K562 (cell line): ENCODE results near the gene MCU. TPM values are rescaled to one million over a fixed set of nuclear protein-coding genes. Genes with fewer than 3 reads are reported as not detected.

ENCODE experiments used
- C11orf30 ChIP-seq: fragments of 450-650 bp; IDR thresholded peaks from 2 replicates; pipeline ENCODE4 v1.6.1; 2016; ENCODE audit warnings: low read depth, mild to moderate bottlenecking
- EGR1 ChIP-seq: fragments of 450-650 bp; conservative IDR thresholded peaks from 2 replicates; pipeline ENCODE4 v1.6.1; 2017; ENCODE audit warnings: mild to moderate bottlenecking
- ELF1 ChIP-seq: fragments of 200-800 bp; sonication (Bioruptor generic); IDR thresholded peaks from 2 replicates; pipeline ENCODE4 v1.6.1; 2016; ENCODE audit warnings: missing genetic modification characterization, missing compliant biosample characterization
- KLF1 ChIP-seq: fragments of 450-650 bp; IDR thresholded peaks from 2 replicates; pipeline ENCODE4 v1.6.1; 2016; ENCODE audit warnings: missing genetic modification characterization, missing compliant biosample characterization
- NR2C2 ChIP-seq, 2 experiments: fragments of 200-800 bp in 1 of 2; sonication (Bioruptor generic) in 1 of 2; sonication (generic) in 1 of 2; formaldehyde crosslinking in 1 of 2; IDR thresholded peaks; 2 replicates each; pipeline versions ENCODE4 v1.6.1 to v1.8.0; 2016 to 2022; ENCODE audit warnings: mild to moderate bottlenecking in 1 of 2, missing compliant biosample characterization in 1 of 2, missing genetic modification characterization in 1 of 2, missing genetic modification reagents in 1 of 2
- PCBP2 ChIP-seq: fragments of 200-400 bp; formaldehyde crosslinking; IDR thresholded peaks from 2 replicates; pipeline ENCODE4 v1.6.1; 2018; ENCODE audit warnings: low read length, low read depth, mild to moderate bottlenecking, moderate library complexity; ENCODE audit not compliant: poor library complexity, severe bottlenecking
- TRIM24 ChIP-seq, 2 experiments: fragments of 450-650 bp; IDR thresholded peaks; 2 replicates each; pipeline ENCODE4 v1.6.1; 2016
- ZNF24 ChIP-seq: fragments of 450-650 bp; IDR thresholded peaks from 2 replicates; pipeline ENCODE4 v1.6.1; 2016
- polyA plus RNA-seq, 8 experiments: library from polyadenylated mRNA; depleted of rRNA in 4 of 8; stranded (reverse) in 5 of 8; unstranded in 3 of 8; fragments of >200 nt; fragmentation: Nextera tagmentation in 2 of 8; fragmentation: Illumina TruSeq in 1 of 8; extraction: Ambion mirVana in 2 of 8; extraction: Trizol in 1 of 8; gene quantifications; 2 replicates each; pipeline versions ENCODE4 v1.2.1 to v1.2.3, GENCODE V29; 2011 to 2014; ENCODE audit warnings: inconsistent platforms in 1 of 8, missing spikeins in 1 of 8
- total RNA-seq, 7 experiments: library from RNA; depleted of rRNA in 6 of 7; stranded (reverse); fragments of >200 nt in 6 of 7; fragmentation: Illumina TruSeq in 2 of 7; extraction: Trizol in 2 of 7; gene quantifications; 2 replicates each; pipeline versions ENCODE4 v1.2.1 to v1.2.3, GENCODE V29; 2011 to 2021; ENCODE audit warnings: low replicate concordance in 1 of 7
- TF ChIP-seq, protein P1 (sequence below), 2 experiments: IDR thresholded peaks; 2 replicates each; pipeline ENCODE4 v1.6.1; 2011; ENCODE audit warnings: borderline replicate concordance in 1 of 2, control low read depth in 1 of 2, low read depth in 1 of 2, low read length in 1 of 2, mild to moderate bottlenecking in 1 of 2, mixed read lengths in 1 of 2, moderate library complexity in 1 of 2; ENCODE audit not compliant: insufficient read depth in 1 of 2, insufficient read length in 1 of 2, poor library complexity in 1 of 2, severe bottlenecking in 1 of 2; ENCODE audit errors: extremely low read depth in 1 of 2
- TF ChIP-seq, protein P2 (sequence below), 2 experiments: fragments of 150-350 bp in 1 of 2; IDR thresholded peaks; 2 replicates each; pipeline ENCODE4 v1.6.1; 2012 to 2016; ENCODE audit warnings: low read depth in 2 of 2, low read length in 2 of 2, mild to moderate bottlenecking in 1 of 2, moderate library complexity in 1 of 2
- TF ChIP-seq, protein P3 (sequence below): sonication (generic); formaldehyde crosslinking; IDR thresholded peaks from 2 replicates; pipeline ENCODE4 v1.9.0; 2022; ENCODE audit warnings: mild to moderate bottlenecking, missing genetic modification reagents
- TF ChIP-seq, protein P4 (sequence below): fragments of 450-650 bp; IDR thresholded peaks from 2 replicates; pipeline ENCODE4 v1.6.1; 2017; ENCODE audit warnings: antibody characterized with exemption
- TF ChIP-seq, protein P5 (sequence below): sonication (generic); formaldehyde crosslinking; IDR thresholded peaks from 2 replicates; pipeline ENCODE4 v1.8.1; 2022; ENCODE audit warnings: missing genetic modification reagents

MCU gene
- total and polyA plus RNA-seq, 9 of the 15 experiments (the other 6 are each of a cell fraction or from before 2014, with no cell fraction given) = 8.2 to 88.8 (median 21.3) TPM

DNA sequence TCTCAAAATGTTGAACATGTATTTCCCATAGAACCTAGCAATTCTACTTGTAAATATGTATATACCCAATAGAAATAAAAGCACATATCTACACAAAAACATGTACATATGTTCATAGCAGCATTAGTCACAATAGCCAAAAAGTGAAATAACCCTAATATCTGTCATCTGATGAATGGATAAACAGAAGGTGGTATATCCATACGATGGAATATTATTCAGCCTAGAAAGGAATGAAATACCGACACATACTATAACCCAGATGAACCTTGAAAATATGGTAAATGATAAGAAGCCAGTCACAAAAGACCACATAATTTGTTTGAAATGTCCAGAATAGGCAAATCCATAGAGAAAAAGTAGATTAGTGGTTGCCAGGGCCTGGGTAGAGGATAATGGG, 87.9 kb downstream of the MCU start (continued):
- TF ChIP-seq, protein P1, sequence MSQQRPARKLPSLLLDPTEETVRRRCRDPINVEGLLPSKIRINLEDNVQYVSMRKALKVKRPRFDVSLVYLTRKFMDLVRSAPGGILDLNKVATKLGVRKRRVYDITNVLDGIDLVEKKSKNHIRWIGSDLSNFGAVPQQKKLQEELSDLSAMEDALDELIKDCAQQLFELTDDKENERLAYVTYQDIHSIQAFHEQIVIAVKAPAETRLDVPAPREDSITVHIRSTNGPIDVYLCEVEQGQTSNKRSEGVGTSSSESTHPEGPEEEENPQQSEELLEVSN (IDR thresholded peaks at IDR 0.05; ENCODE audit: borderline replicate concordance in 1 of 2, extremely low read depth in 1 of 2, insufficient read depth in 1 of 2, insufficient read length in 1 of 2, low read depth in 1 of 2, low read length in 1 of 2, poor library complexity in 1 of 2, severe bottlenecking in 1 of 2) = no peak
- TF ChIP-seq C11orf30 (no peak), NR2C2 (CRISPR knock-in tag; IDR thresholded peaks at IDR 0.05) (no peak), NR2C2 (tag; IDR thresholded peaks at IDR 0.05) (no peak), EGR1 (no peak), ZNF24 (no peak), TRIM24 (IDR thresholded peaks at IDR 0.05) (no peak), PCBP2 (no peak), KLF1 (tag) (no peak), ELF1 (tag) (no peak)
- TF ChIP-seq, protein P2, sequence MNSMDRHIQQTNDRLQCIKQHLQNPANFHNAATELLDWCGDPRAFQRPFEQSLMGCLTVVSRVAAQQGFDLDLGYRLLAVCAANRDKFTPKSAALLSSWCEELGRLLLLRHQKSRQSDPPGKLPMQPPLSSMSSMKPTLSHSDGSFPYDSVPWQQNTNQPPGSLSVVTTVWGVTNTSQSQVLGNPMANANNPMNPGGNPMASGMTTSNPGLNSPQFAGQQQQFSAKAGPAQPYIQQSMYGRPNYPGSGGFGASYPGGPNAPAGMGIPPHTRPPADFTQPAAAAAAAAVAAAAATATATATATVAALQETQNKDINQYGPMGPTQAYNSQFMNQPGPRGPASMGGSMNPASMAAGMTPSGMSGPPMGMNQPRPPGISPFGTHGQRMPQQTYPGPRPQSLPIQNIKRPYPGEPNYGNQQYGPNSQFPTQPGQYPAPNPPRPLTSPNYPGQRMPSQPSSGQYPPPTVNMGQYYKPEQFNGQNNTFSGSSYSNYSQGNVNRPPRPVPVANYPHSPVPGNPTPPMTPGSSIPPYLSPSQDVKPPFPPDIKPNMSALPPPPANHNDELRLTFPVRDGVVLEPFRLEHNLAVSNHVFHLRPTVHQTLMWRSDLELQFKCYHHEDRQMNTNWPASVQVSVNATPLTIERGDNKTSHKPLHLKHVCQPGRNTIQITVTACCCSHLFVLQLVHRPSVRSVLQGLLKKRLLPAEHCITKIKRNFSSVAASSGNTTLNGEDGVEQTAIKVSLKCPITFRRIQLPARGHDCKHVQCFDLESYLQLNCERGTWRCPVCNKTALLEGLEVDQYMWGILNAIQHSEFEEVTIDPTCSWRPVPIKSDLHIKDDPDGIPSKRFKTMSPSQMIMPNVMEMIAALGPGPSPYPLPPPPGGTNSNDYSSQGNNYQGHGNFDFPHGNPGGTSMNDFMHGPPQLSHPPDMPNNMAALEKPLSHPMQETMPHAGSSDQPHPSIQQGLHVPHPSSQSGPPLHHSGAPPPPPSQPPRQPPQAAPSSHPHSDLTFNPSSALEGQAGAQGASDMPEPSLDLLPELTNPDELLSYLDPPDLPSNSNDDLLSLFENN (IDR thresholded peaks at IDR 0.05; ENCODE audit: low read depth in 2 of 2, low read length in 2 of 2) = no peak
- TF ChIP-seq, protein P3, sequence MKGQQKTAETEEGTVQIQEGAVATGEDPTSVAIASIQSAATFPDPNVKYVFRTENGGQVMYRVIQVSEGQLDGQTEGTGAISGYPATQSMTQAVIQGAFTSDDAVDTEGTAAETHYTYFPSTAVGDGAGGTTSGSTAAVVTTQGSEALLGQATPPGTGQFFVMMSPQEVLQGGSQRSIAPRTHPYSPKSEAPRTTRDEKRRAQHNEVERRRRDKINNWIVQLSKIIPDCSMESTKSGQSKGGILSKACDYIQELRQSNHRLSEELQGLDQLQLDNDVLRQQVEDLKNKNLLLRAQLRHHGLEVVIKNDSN (CRISPR knock-in tag) = no peak
- TF ChIP-seq, protein P4, sequence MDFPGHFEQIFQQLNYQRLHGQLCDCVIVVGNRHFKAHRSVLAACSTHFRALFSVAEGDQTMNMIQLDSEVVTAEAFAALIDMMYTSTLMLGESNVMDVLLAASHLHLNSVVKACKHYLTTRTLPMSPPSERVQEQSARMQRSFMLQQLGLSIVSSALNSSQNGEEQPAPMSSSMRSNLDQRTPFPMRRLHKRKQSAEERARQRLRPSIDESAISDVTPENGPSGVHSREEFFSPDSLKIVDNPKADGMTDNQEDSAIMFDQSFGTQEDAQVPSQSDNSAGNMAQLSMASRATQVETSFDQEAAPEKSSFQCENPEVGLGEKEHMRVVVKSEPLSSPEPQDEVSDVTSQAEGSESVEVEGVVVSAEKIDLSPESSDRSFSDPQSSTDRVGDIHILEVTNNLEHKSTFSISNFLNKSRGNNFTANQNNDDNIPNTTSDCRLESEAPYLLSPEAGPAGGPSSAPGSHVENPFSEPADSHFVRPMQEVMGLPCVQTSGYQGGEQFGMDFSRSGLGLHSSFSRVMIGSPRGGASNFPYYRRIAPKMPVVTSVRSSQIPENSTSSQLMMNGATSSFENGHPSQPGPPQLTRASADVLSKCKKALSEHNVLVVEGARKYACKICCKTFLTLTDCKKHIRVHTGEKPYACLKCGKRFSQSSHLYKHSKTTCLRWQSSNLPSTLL = no peak
- TF ChIP-seq, protein P5, sequence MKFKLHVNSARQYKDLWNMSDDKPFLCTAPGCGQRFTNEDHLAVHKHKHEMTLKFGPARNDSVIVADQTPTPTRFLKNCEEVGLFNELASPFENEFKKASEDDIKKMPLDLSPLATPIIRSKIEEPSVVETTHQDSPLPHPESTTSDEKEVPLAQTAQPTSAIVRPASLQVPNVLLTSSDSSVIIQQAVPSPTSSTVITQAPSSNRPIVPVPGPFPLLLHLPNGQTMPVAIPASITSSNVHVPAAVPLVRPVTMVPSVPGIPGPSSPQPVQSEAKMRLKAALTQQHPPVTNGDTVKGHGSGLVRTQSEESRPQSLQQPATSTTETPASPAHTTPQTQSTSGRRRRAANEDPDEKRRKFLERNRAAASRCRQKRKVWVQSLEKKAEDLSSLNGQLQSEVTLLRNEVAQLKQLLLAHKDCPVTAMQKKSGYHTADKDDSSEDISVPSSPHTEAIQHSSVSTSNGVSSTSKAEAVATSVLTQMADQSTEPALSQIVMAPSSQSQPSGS = no peak
